WERI-Rb-1 (cell line): ENCODE results near the gene ACACA.

Experiments used
- DNase-seq: peaks from one replicate; pipeline ENCODE4 v3.0.0-alpha.2; 2020
- H3K27ac ChIP-seq: fragments of 250-450 bp; sonication (Bioruptor Pico); 2 replicates; pipeline ENCODE4 v1.5.1; 2020; ENCODE audit warnings: mild to moderate bottlenecking, moderate library complexity
- H3K27me3 ChIP-seq: fragments of 250-450 bp; sonication (Bioruptor Pico); 2 replicates; pipeline ENCODE4 v1.5.1; 2021; ENCODE audit warnings: mild to moderate bottlenecking, low read depth, moderate library complexity; ENCODE audit not compliant: insufficient read depth, severe bottlenecking
- H3K36me3 ChIP-seq: fragments of 250-450 bp; sonication (Bioruptor Pico); 2 replicates; pipeline ENCODE4 v1.5.1; 2020; ENCODE audit warnings: mild to moderate bottlenecking, moderate library complexity
- H3K4me3 ChIP-seq: 2 replicates; pipeline ENCODE4 v1.5.1; 2011; ENCODE audit warnings: low read depth, mild to moderate bottlenecking, control low read depth, low read length
- H3K9me3 ChIP-seq: fragments of 250-450 bp; sonication (Bioruptor Pico); 2 replicates; pipeline ENCODE4 v1.5.1; 2021; ENCODE audit warnings: mild to moderate bottlenecking, moderate library complexity; ENCODE audit not compliant: severe bottlenecking
- CTCF ChIP-seq: IDR thresholded peaks from 2 replicates; pipeline ENCODE4 v1.5.1; 2011; ENCODE audit warnings: low read depth, mild to moderate bottlenecking, control low read depth, inconsistent platforms, low read length

ACACA gene

GRCh38 chr17:37160944-37161343 is 245.7 kb downstream of the ACACA start:
- H3K36me3 ChIP-seq = peaks cover 17% of the 10 kb centered on the region
- H3K9me3 ChIP-seq = no peaks in the 10 kb centered on the region
- no peak overlapping the region for H3K27ac ChIP-seq
- TF ChIP-seq CTCF = no peak
- no peak overlapping the region for H3K4me3 ChIP-seq
- no peak for DNase-seq
- H3K27me3 ChIP-seq = no peaks in the 10 kb centered on the region

GRCh38 chr17:37158290-37158689 is 248.3 kb downstream of the ACACA start:
- no peaks in the 10 kb centered on the region for H3K27me3 ChIP-seq
- no peak overlapping the region for H3K4me3 ChIP-seq
- DNase-seq = no peak
- H3K27ac ChIP-seq = no peak overlapping the region
- H3K9me3 ChIP-seq = no peaks in the 10 kb centered on the region
- peaks cover 27% of the 10 kb centered on the region for H3K36me3 ChIP-seq
- no peak for TF ChIP-seq CTCF

DNA sequence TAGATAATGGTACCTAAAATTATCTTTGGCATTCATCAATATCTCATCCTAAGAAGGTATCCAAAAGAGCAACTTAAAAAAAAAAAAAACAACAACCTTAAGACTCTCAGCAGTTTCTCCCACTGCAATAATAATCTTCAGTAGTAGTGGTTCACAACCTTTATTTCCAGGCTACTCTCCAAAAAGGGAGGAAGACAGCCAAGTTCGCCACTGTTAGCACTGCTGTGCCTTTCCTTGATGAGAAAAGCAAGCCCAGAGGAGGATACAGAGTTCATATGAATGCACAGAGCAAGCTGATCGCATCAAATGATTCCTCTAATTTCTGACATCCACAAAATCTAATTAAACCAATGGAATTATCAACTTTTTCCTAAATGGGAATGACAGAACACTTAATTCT is 258.5 kb downstream of the ACACA start:
- peaks cover 29% of the 10 kb centered on the region for H3K36me3 ChIP-seq
- H3K4me3 ChIP-seq = no peak overlapping the region
- no peak for DNase-seq
- TF ChIP-seq CTCF = no peak
- no peaks in the 10 kb centered on the region for H3K9me3 ChIP-seq
- no peak overlapping the region for H3K27ac ChIP-seq
- no peaks in the 10 kb centered on the region for H3K27me3 ChIP-seq

- no peak for DNase-seq
- Histone ChIP-seq H3K27me3 (no peaks in the 10 kb centered on the region), H3K4me3 (no peak overlapping the region), H3K36me3 (peaks cover 21% of the 10 kb centered on the region), H3K9me3 (no peaks in the 10 kb centered on the region), H3K27ac (no peak overlapping the region)
- TF ChIP-seq CTCF = no peak
Measured at GRCh38 chr17:37147301-37147812, 259.3 kb downstream of the ACACA start.

- no peak overlapping the region for H3K4me3 ChIP-seq
- no peak for DNase-seq
- no peak for TF ChIP-seq CTCF
- no peaks in the 10 kb centered on the region for H3K27me3 ChIP-seq
- H3K36me3 ChIP-seq = peaks cover 21% of the 10 kb centered on the region
- no peaks in the 10 kb centered on the region for H3K9me3 ChIP-seq
- H3K27ac ChIP-seq = no peak overlapping the region
Measured at GRCh38 chr17:37146086-37147064, 260.3 kb downstream of the ACACA start.
